GM19025 (cell line): ENCODE results near the gene MTMR1.

Source experiments
- ATAC-seq: cut with Tn5 transposase; IDR thresholded peaks from one replicate; pipeline ENCODE4 v1.9.1; 2021; ENCODE audit warnings: mild to moderate bottlenecking, low read depth, moderate library complexity; ENCODE audit not compliant: unreplicated experiment

MTMR1 gene

GRCh38 chrX:150692831-150693724, at the start of gene MTMR1:
Gene MTMR1, plus strand, starts transcription at chrX:150693396. Its CDS starts 135 bp downstream, at chrX:150693531.
- peak; percentile 56 for ATAC-seq

- ATAC-seq = no peak
Observed at GRCh38 chrX:150643958-150644357, 49.2 kb upstream of the MTMR1 start.

- ATAC-seq = no peak
Observed at GRCh38 chrX:150644422-150644821, 48.8 kb upstream of the MTMR1 start.

- ATAC-seq = no peak
Observed at GRCh38 chrX:150647331-150647730, 45.9 kb upstream of the MTMR1 start.

- no peak for ATAC-seq
Observed at GRCh38 chrX:150648296-150648940, 44.8 kb upstream of the MTMR1 start.

GRCh38 chrX:150649096-150649870, 43.9 kb upstream of the MTMR1 start:
- no peak for ATAC-seq

GRCh38 chrX:150651906-150652305, 41.3 kb upstream of the MTMR1 start:
- ATAC-seq = no peak

GRCh38 chrX:150655788-150656187, 37.4 kb upstream of the MTMR1 start:
- no peak for ATAC-seq

- ATAC-seq = no peak
Observed at GRCh38 chrX:150663073-150663472, 30.1 kb upstream of the MTMR1 start.

- no peak for ATAC-seq
Observed at GRCh38 chrX:150664290-150664689, 28.9 kb upstream of the MTMR1 start.

- ATAC-seq = no peak
Observed at GRCh38 chrX:150676221-150676620, 17.0 kb upstream of the MTMR1 start.

GRCh38 chrX:150680974-150681373, 12.2 kb upstream of the MTMR1 start:
- no peak for ATAC-seq

- ATAC-seq = no peak
Observed at GRCh38 chrX:150683112-150683511, 10.1 kb upstream of the MTMR1 start.

- ATAC-seq = no peak
Observed at GRCh38 chrX:150683536-150684146, 9.6 kb upstream of the MTMR1 start.

- no peak for ATAC-seq
Observed at GRCh38 chrX:150688911-150689451, 4.2 kb upstream of the MTMR1 start.

- no peak for ATAC-seq
Observed at GRCh38 chrX:150690126-150690525, 3.1 kb upstream of the MTMR1 start.

GRCh38 chrX:150692296-150692695, 900 bp upstream of the MTMR1 start:
- no peak for ATAC-seq

- peak; percentile 70 for ATAC-seq
Observed at GRCh38 chrX:150693725-150694574, 754 bp downstream of the MTMR1 start.

- no peak for ATAC-seq
Observed at GRCh38 chrX:150694738-150695410, 1.7 kb downstream of the MTMR1 start.
